Measurements from ENCODE around the gene TBL3. TPM values are rescaled to one million over a fixed set of nuclear protein-coding genes. Genes with fewer than 3 reads are reported as not detected.
A peak's percentile ranks its signal among the peaks of the same experiment; 100 is the strongest.

TBL3 gene
- total and polyA plus RNA-seq, 5 experiments from 2014 or later = 30.0 to 61.8 (median 44.6) TPM

- peak in 1 of 2 donors; percentile 22 for ATAC-seq
- Mint-ChIP-seq H3K27me3 (peaks cover 7 to 37% (median 13%) of the 10 kb centered on the region in 5 donors), H3K36me3 (no peaks in the 10 kb centered on the region), H3K9me3 (peaks cover 0 to 2% (median 0%) of the 10 kb centered on the region in 9 donors), H3K4me3 (peak within 1 kb of the TSS in 5 of 10 donors; percentile 29 to 54 (median 48)), H3K4me1 (peaks cover 8 to 26% (median 17%) of the 10 kb centered on the region in 4 donors), H3K27ac (peak within 1 kb of the TSS in 2 of 10 donors; percentile 24 to 87)
- no peak for DNase-seq
- POLR2A ChIA-PET = interaction anchor here (2.4 kb wide), 1 partner anchor 135 kb away, joined by 14 read pairs; the partner anchor contains the start of gene TRAF7
Observed at GRCh38 chr16:2019518-2019920, 47.7 kb downstream of the TBL3 start, which contains the start of gene NPW. NPW (plus strand) TSS chr16:2019785.

GRCh38 chr16:2019921-2020831, 48.3 kb downstream of the TBL3 start:
- Mint-ChIP-seq H3K4me3 (peak overlapping the region in 5 of 10 donors; percentile 22 to 54 (median 48)), H3K9me3 (peaks cover 0 to 2% (median 0%) of the 10 kb centered on the region in 9 donors), H3K27ac (no peak overlapping the region), H3K4me1 (peaks cover 10 to 28% (median 18%) of the 10 kb centered on the region in 4 donors), H3K27me3 (peaks cover 7 to 37% (median 13%) of the 10 kb centered on the region in 5 donors), H3K36me3 (no peaks in the 10 kb centered on the region)
- POLR2A ChIA-PET = interaction anchor here (0.9 to 2.4 kb wide), 3 partner anchors 120 to 194 kb away, joined by 3 to 14 read pairs (median 3); partner anchors contain the start of genes PGP and TRAF7
- DNase-seq = no peak
- no peak for ATAC-seq

GRCh38 chr16:2022723-2023091, 50.9 kb downstream of the TBL3 start:
- Mint-ChIP-seq H3K27me3 (peaks cover 7 to 37% (median 13%) of the 10 kb centered on the region in 5 donors), H3K4me3 (peak overlapping the region; percentile 42 to 84 (median 72)), H3K9me3 (peaks cover 0 to 2% (median 0%) of the 10 kb centered on the region in 9 donors), H3K4me1 (peaks cover 10 to 36% (median 23%) of the 10 kb centered on the region in 4 donors), H3K27ac (peak overlapping the region in 7 of 10 donors; percentile 24 to 88 (median 70)), H3K36me3 (no peaks in the 10 kb centered on the region)
- DNase-seq (no peak), ATAC-seq (peak; percentile 20 to 32)
- POLR2A ChIA-PET = interaction anchor here (0.6 to 5.4 kb wide), 6 partner anchors 56 to 435 kb away, joined by 3 to 24 read pairs (median 8); partner anchors contain the start of genes PKD1, RNF151 and TRAF7

- DNase-seq (peak; percentile 88 to 99 (median 94)), ATAC-seq (peak; percentile 74 to 82)
- peaks cover 10 to 36% (median 23%) of the 10 kb centered on the region in 4 donors for H3K4me1 Mint-ChIP-seq
- peak overlapping the region; percentile 60 to 84 (median 73) for H3K4me3 Mint-ChIP-seq
- H3K27ac Mint-ChIP-seq = peak overlapping the region; percentile 58 to 94 (median 87)
- POLR2A ChIA-PET = interaction anchor here (0.5 to 5.4 kb wide), 11 partner anchors 12 to 209 kb away, joined by 3 to 24 read pairs (median 3); partner anchors contain the start of genes PKD1, RNF151, TBL3 and TRAF7
- H3K36me3 Mint-ChIP-seq = no peaks in the 10 kb centered on the region
- H3K27me3 Mint-ChIP-seq = peaks cover 7 to 34% (median 13%) of the 10 kb centered on the region in 5 donors
- H3K9me3 Mint-ChIP-seq = peaks cover 0 to 2% (median 0%) of the 10 kb centered on the region in 9 donors
Observed at GRCh38 chr16:2023092-2024031, 51.5 kb downstream of the TBL3 start.

GRCh38 chr16:2024032-2024420, 52.2 kb downstream of the TBL3 start:
- no peak for ATAC-seq
- Mint-ChIP-seq H3K27ac (peak overlapping the region in 7 of 10 donors; percentile 51 to 96 (median 84)), H3K36me3 (no peaks in the 10 kb centered on the region), H3K4me3 (peak overlapping the region in 7 of 10 donors; percentile 26 to 74 (median 49)), H3K4me1 (peaks cover 10 to 36% (median 22%) of the 10 kb centered on the region in 4 donors), H3K27me3 (peaks cover 7 to 30% (median 11%) of the 10 kb centered on the region in 5 donors), H3K9me3 (no peaks in the 10 kb centered on the region)
- no peak for DNase-seq
- POLR2A ChIA-PET = interaction anchor here (0.5 to 5.4 kb wide), 8 partner anchors 11 to 209 kb away, joined by 3 to 24 read pairs (median 3); partner anchors contain the start of genes TBL3 and TRAF7

- H3K4me3 Mint-ChIP-seq = peak overlapping the region in 5 of 10 donors; percentile 26 to 69 (median 45)
- H3K27me3 Mint-ChIP-seq = peaks cover 7 to 30% (median 11%) of the 10 kb centered on the region in 5 donors
- peaks cover 10 to 32% (median 22%) of the 10 kb centered on the region in 4 donors for H3K4me1 Mint-ChIP-seq
- no peaks in the 10 kb centered on the region for H3K9me3 Mint-ChIP-seq
- no peaks in the 10 kb centered on the region for H3K36me3 Mint-ChIP-seq
- no peak for ATAC-seq
- H3K27ac Mint-ChIP-seq = no peak overlapping the region
- POLR2A ChIA-PET = interaction anchor here (0.5 to 5.4 kb wide), 5 partner anchors 13 to 239 kb away, joined by 3 to 24 read pairs (median 3); partner anchors contain the start of genes TBL3 and TRAF7
- no peak for DNase-seq
Observed at GRCh38 chr16:2025251-2025650, 53.4 kb downstream of the TBL3 start.

- ATAC-seq = no peak
- H3K27ac Mint-ChIP-seq = peak overlapping the region in 1 of 10 donors; percentile 43
- H3K36me3 Mint-ChIP-seq = no peaks in the 10 kb centered on the region
- POLR2A ChIA-PET = interaction anchor here (0.5 to 5.4 kb wide), 4 partner anchors 14 to 238 kb away, joined by 3 to 24 read pairs (median 12); partner anchors contain the start of gene TRAF7
- H3K9me3 Mint-ChIP-seq = no peaks in the 10 kb centered on the region
- peaks cover 8 to 25% (median 20%) of the 10 kb centered on the region in 4 donors for H3K4me1 Mint-ChIP-seq
- no peak for DNase-seq
- peaks cover 6 to 25% (median 8%) of the 10 kb centered on the region in 5 donors for H3K27me3 Mint-ChIP-seq
- H3K4me3 Mint-ChIP-seq = peak overlapping the region; percentile 12 to 69 (median 53)
Observed at GRCh38 chr16:2025878-2026460, 54.1 kb downstream of the TBL3 start.

GRCh38 chr16:2026461-2027023, 54.7 kb downstream of the TBL3 start, which contains the start of gene NHERF2:
NHERF2 (plus strand) TSS chr16:2026902; CDS start chr16:2027006, 104 bp downstream.
- Mint-ChIP-seq H3K4me3 (peak within 1 kb of the TSS; percentile 64 to 89 (median 76)), H3K27ac (peak within 1 kb of the TSS in 4 of 10 donors; percentile 52 to 87 (median 64)), H3K9me3 (no peaks in the 10 kb centered on the region), H3K27me3 (peaks cover 4 to 19% (median 8%) of the 10 kb centered on the region in 5 donors), H3K4me1 (peaks cover 8 to 25% (median 20%) of the 10 kb centered on the region in 4 donors), H3K36me3 (no peaks in the 10 kb centered on the region)
- ATAC-seq (peak; percentile 24 to 54), DNase-seq (peak in 4 of 10 donors; percentile 34 to 45 (median 39))
- POLR2A ChIA-PET = interaction anchor here (0.6 to 3.1 kb wide), 3 partner anchors 35 to 179 kb away, joined by 3 to 21 read pairs (median 4); partner anchors contain the start of genes MLST8 and TRAF7

GRCh38 chr16:2027024-2028010, 55.5 kb downstream of the TBL3 start:
- POLR2A ChIA-PET = interaction anchor here (0.6 to 3.1 kb wide), 11 partner anchors 11 to 178 kb away, joined by 3 to 21 read pairs (median 3); partner anchors contain the start of genes MLST8, NTHL1, RPS2 and TRAF7
- DNase-seq = peak in 3 of 10 donors; percentile 33 to 36 (median 34)
- Mint-ChIP-seq H3K4me3 (peak overlapping the region; percentile 64 to 89 (median 76)), H3K9me3 (no peaks in the 10 kb centered on the region), H3K27ac (peak overlapping the region in 4 of 10 donors; percentile 52 to 87 (median 64)), H3K27me3 (peaks cover 3 to 11% (median 8%) of the 10 kb centered on the region in 5 donors), H3K36me3 (no peaks in the 10 kb centered on the region), H3K4me1 (peaks cover 8 to 29% (median 21%) of the 10 kb centered on the region in 4 donors)
- peak; percentile 21 to 48 for ATAC-seq
